ENCODE results near the gene CSNK1E. TPM values are rescaled to one million over a fixed set of nuclear protein-coding genes. Genes with fewer than 3 reads are reported as not detected.

The CSNK1E gene
- polyA plus RNA-seq, 1 donor (not counting 4 experiments of a cell fraction or from before 2014, with no cell fraction given): 168 TPM

GRCh38 chr22:38296372-38296771 is 20.9 kb downstream of the CSNK1E start:
- no peak overlapping the region for H3K4me2 ChIP-seq (ENCODE audit: control insufficient read depth, extremely low read depth, insufficient read depth, low read depth, low read length)
- H3K9ac ChIP-seq (ENCODE audit: control insufficient read depth, extremely low read depth, insufficient read depth, low read length): no peak overlapping the region
- H3K4me3 ChIP-seq (ENCODE audit: control insufficient read depth in 2 of 3, extremely low read depth in 1 of 3, insufficient read depth in 2 of 3, low read depth in 1 of 3, low read length in 3 of 3): no peak overlapping the region
- peaks cover 33% of the 10 kb centered on the region for H3K4me1 ChIP-seq (ENCODE audit: control insufficient read depth, extremely low read depth, insufficient read depth, low read length)
- DNase-seq (ENCODE audit: low read depth, low spot score) (no peak), FAIRE-seq (no peak)
- H3K27ac ChIP-seq (ENCODE audit: control insufficient read depth, insufficient read depth, low read length): no peak overlapping the region
- dilution Hi-C loops (cut with MboI; ENCODE audit: extremely low pct_ligation_motif_present, low sequenced_read_pairs): no loop called here
- peaks cover 40% of the 10 kb centered on the region for H3K79me2 ChIP-seq (ENCODE audit: control insufficient read depth, insufficient read depth, low read length)
- no peaks in the 10 kb centered on the region for H3K9me1 ChIP-seq (ENCODE audit: control insufficient read depth, extremely low read depth, insufficient read depth, low read length)
- no peaks in the 10 kb centered on the region for H3K27me3 ChIP-seq (ENCODE audit: control insufficient read depth, extremely low read depth, insufficient read depth, low read length)
- TF ChIP-seq CTCF (optimal IDR thresholded peaks at IDR 0.05 in 1 of 3, IDR thresholded peaks at IDR 0.05 in 1 of 3, conservative IDR thresholded peaks at IDR 0.05 in 1 of 3; ENCODE audit: extremely low read depth in 1 of 3, insufficient read depth in 2 of 3, low read length in 3 of 3) (no peak), EZH2 (IDR thresholded peaks at IDR 0.05; ENCODE audit: low read length) (no peak)
- peaks cover 56 to 84% of the 10 kb centered on the region in 2 experiments for H3K36me3 ChIP-seq (ENCODE audit: control insufficient read depth in 2 of 2, extremely low read depth in 1 of 2, insufficient read depth in 2 of 2, low read length in 2 of 2)
- peaks cover 15% of the 10 kb centered on the region for H4K20me1 ChIP-seq (ENCODE audit: control insufficient read depth, extremely low read depth, insufficient read depth, low read length)
- H2AFZ ChIP-seq (ENCODE audit: control insufficient read depth, low read length): no peak overlapping the region
- H3K9me3 ChIP-seq (ENCODE audit: control insufficient read depth, low read depth, low read length): no peaks in the 10 kb centered on the region

GRCh38 chr22:38295863-38296262 is 21.4 kb downstream of the CSNK1E start:
- Histone ChIP-seq H2AFZ (ENCODE audit: control insufficient read depth, low read length) (no peak overlapping the region), H3K9me3 (ENCODE audit: control insufficient read depth, low read depth, low read length) (no peaks in the 10 kb centered on the region), H3K27me3 (ENCODE audit: control insufficient read depth, extremely low read depth, insufficient read depth, low read length) (no peaks in the 10 kb centered on the region), H3K4me3 (ENCODE audit: control insufficient read depth in 2 of 3, extremely low read depth in 1 of 3, insufficient read depth in 2 of 3, low read depth in 1 of 3, low read length in 3 of 3) (no peak overlapping the region), H4K20me1 (ENCODE audit: control insufficient read depth, extremely low read depth, insufficient read depth, low read length) (peaks cover 12% of the 10 kb centered on the region), H3K9ac (ENCODE audit: control insufficient read depth, extremely low read depth, insufficient read depth, low read length) (no peak overlapping the region), H3K27ac (ENCODE audit: control insufficient read depth, insufficient read depth, low read length) (no peak overlapping the region), H3K9me1 (ENCODE audit: control insufficient read depth, extremely low read depth, insufficient read depth, low read length) (no peaks in the 10 kb centered on the region), H3K36me3 (ENCODE audit: control insufficient read depth in 2 of 2, extremely low read depth in 1 of 2, insufficient read depth in 2 of 2, low read length in 2 of 2) (peaks cover 55 to 83% of the 10 kb centered on the region in 2 experiments), H3K79me2 (ENCODE audit: control insufficient read depth, insufficient read depth, low read length) (peaks cover 36% of the 10 kb centered on the region), H3K4me2 (ENCODE audit: control insufficient read depth, extremely low read depth, insufficient read depth, low read depth, low read length) (no peak overlapping the region), H3K4me1 (ENCODE audit: control insufficient read depth, extremely low read depth, insufficient read depth, low read length) (peaks cover 29% of the 10 kb centered on the region)
- dilution Hi-C loops (cut with MboI; ENCODE audit: extremely low pct_ligation_motif_present, low sequenced_read_pairs): no loop called here
- no peak for TF ChIP-seq EZH2 (IDR thresholded peaks at IDR 0.05; ENCODE audit: low read length)
- no peak for TF ChIP-seq CTCF (optimal IDR thresholded peaks at IDR 0.05 in 1 of 3, IDR thresholded peaks at IDR 0.05 in 1 of 3, conservative IDR thresholded peaks at IDR 0.05 in 1 of 3; ENCODE audit: extremely low read depth in 1 of 3, insufficient read depth in 2 of 3, low read length in 3 of 3)
- FAIRE-seq: no peak
- no peak for DNase-seq (ENCODE audit: low read depth, low spot score)
